HepG2 (cell line): ENCODE results near the gene KRTAP12-1. TPM values are rescaled to one million over a fixed set of nuclear protein-coding genes. Genes with fewer than 3 reads are reported as not detected.

Source experiments
- ADNP ChIP-seq: sonication (generic); formaldehyde crosslinking; IDR thresholded peaks from 2 replicates; pipeline ENCODE4 v1.4.0; 2020; ENCODE audit warnings: missing genetic modification reagents
- ARID5B ChIP-seq: IDR thresholded peaks from 2 replicates; pipeline ENCODE4 v1.4.0; 2020; ENCODE audit warnings: mild to moderate bottlenecking, missing genetic modification reagents
- BRCA1 ChIP-seq: sonication (generic); formaldehyde crosslinking; IDR thresholded peaks from 2 replicates; pipeline ENCODE4 v1.4.0; 2020; ENCODE audit warnings: missing genetic modification reagents
- ELK4 ChIP-seq: sonication (generic); formaldehyde crosslinking; IDR thresholded peaks from 2 replicates; pipeline ENCODE4 v1.9.0; 2021; ENCODE audit warnings: missing genetic modification reagents, borderline replicate concordance
- HHEX ChIP-seq: IDR thresholded peaks from 2 replicates; pipeline ENCODE4 v1.6.1; 2016; ENCODE audit warnings: control low read depth
- MAX ChIP-seq: IDR thresholded peaks from 2 replicates; pipeline ENCODE4 v1.6.1; 2012; ENCODE audit warnings: inconsistent platforms
- MXD3 ChIP-seq: IDR thresholded peaks from 2 replicates; pipeline ENCODE4 v1.6.1; 2016; ENCODE audit warnings: mild to moderate bottlenecking, missing biosample characterization, missing genetic modification reagents
- NFE2L1 ChIP-seq: sonication (generic); formaldehyde crosslinking; IDR thresholded peaks from 2 replicates; pipeline ENCODE4 v1.4.0; 2020; ENCODE audit warnings: missing genetic modification reagents, mild to moderate bottlenecking, borderline replicate concordance
- NFRKB ChIP-seq: fragments of 450-650 bp; IDR thresholded peaks from 2 replicates; pipeline ENCODE4 v1.6.1; 2017
- REST ChIP-seq, 2 experiments: IDR thresholded peaks; 2 replicates each; pipeline ENCODE4 v1.6.1; 2011 to 2012; ENCODE audit warnings: low read length in 2 of 2, borderline replicate concordance in 1 of 2, low read depth in 1 of 2, mild to moderate bottlenecking in 1 of 2, moderate library complexity in 1 of 2
- TCF7L2 ChIP-seq: IDR thresholded peaks from 2 replicates; pipeline ENCODE4 v1.6.1; 2011; ENCODE audit warnings: mild to moderate bottlenecking, low read depth, low read length, moderate library complexity
- THAP11 ChIP-seq: IDR thresholded peaks from 2 replicates; pipeline ENCODE4 v1.6.1; 2016; ENCODE audit warnings: missing biosample characterization, missing genetic modification reagents
- ZEB1 ChIP-seq: IDR thresholded peaks from 2 replicates; pipeline ENCODE4 v1.6.1; 2012; ENCODE audit warnings: mild to moderate bottlenecking, low read depth, inconsistent platforms; ENCODE audit not compliant: insufficient replicate concordance
- ZNF281 ChIP-seq: sonication (generic); formaldehyde crosslinking; IDR thresholded peaks from 2 replicates; pipeline ENCODE4 v1.4.0; 2020; ENCODE audit warnings: missing genetic modification reagents, borderline replicate concordance
- ZNF414 ChIP-seq: sonication (generic); formaldehyde crosslinking; IDR thresholded peaks from 2 replicates; pipeline ENCODE4 v1.5.0; 2020; ENCODE audit warnings: missing genetic modification reagents
- polyA plus RNA-seq, 8 experiments: library from polyadenylated mRNA; depleted of rRNA in 3 of 8; stranded (reverse) in 7 of 8; unstranded in 1 of 8; fragments of >200 nt; fragmentation: Illumina TruSeq in 4 of 8; extraction: Trizol in 4 of 8; gene quantifications; 2 replicates each; pipeline versions ENCODE4 v1.2.1 to v1.2.3, GENCODE V29; 2011 to 2016; ENCODE audit warnings: low read depth in 4 of 8, missing spikeins in 1 of 8, mixed read lengths in 1 of 8; ENCODE audit not compliant: insufficient read depth in 1 of 8
- total RNA-seq, 5 experiments: library from RNA; depleted of rRNA; stranded (reverse); fragments of >200 nt; fragmentation: Illumina TruSeq; extraction: Trizol; gene quantifications; 2 replicates each; pipeline ENCODE4 v1.2.3, GENCODE V29; 2016; ENCODE audit warnings: low read depth in 1 of 5

The KRTAP12-1 gene
- total and polyA plus RNA-seq, 2 of the 13 experiments (the other 11 are each of a cell fraction or from before 2014, with no cell fraction given): not detected

GRCh38 chr21:44700101-44701022, 18.4 kb upstream of the KRTAP12-1 start (continued):
- no peak for TF ChIP-seq ZNF281 (CRISPR knock-in tag)
- TF ChIP-seq MXD3 (CRISPR knock-in tag): 0 out of 2 replicates have a peak, but pooled peaks have one; percentile 20
- peak; percentile 94 for TF ChIP-seq ARID5B (CRISPR knock-in tag)
- TF ChIP-seq THAP11 (CRISPR knock-in tag): no peak; the same call in 1 of the 2 replicates
- TF ChIP-seq TCF7L2: no peak
- TF ChIP-seq HHEX (CRISPR knock-in tag): no peak
- TF ChIP-seq ZEB1: no peak
- TF ChIP-seq MAX: peak; percentile 89
- peak; percentile 92 for TF ChIP-seq ZNF414
- TF ChIP-seq BRCA1: peak; percentile 71; the same call in 1 of the 2 replicates
- no peak for TF ChIP-seq NFE2L1 (CRISPR knock-in tag)
- no peak for TF ChIP-seq NFRKB
- no peak for TF ChIP-seq ELK4
- TF ChIP-seq REST (IDR thresholded peaks at IDR 0.05; ENCODE audit: borderline replicate concordance in 1 of 2, low read depth in 1 of 2, low read length in 2 of 2): no peak
- no peak for TF ChIP-seq ADNP (CRISPR knock-in tag)
